OCI-LY1 (cell line): ENCODE results near the gene C9.

Experiments used
- CTCF ChIP-seq: fragments of 200-600 bp; sonication (generic), shearing (Covaris generic); IDR thresholded peaks from 2 replicates; pipeline ENCODE4 v1.5.1; 2017; ENCODE audit warnings: mild to moderate bottlenecking, antibody characterized with exemption, low read length, moderate library complexity, mixed read lengths
- EZH2 ChIP-seq: fragments of 200-600 bp; sonication (generic), shearing (Covaris generic); IDR thresholded peaks from 2 replicates; pipeline ENCODE4 v1.8.0; 2017; ENCODE audit warnings: borderline replicate concordance, mixed run types, mild to moderate bottlenecking, antibody characterized with exemption, low read length, moderate library complexity, mixed read lengths

DNA sequence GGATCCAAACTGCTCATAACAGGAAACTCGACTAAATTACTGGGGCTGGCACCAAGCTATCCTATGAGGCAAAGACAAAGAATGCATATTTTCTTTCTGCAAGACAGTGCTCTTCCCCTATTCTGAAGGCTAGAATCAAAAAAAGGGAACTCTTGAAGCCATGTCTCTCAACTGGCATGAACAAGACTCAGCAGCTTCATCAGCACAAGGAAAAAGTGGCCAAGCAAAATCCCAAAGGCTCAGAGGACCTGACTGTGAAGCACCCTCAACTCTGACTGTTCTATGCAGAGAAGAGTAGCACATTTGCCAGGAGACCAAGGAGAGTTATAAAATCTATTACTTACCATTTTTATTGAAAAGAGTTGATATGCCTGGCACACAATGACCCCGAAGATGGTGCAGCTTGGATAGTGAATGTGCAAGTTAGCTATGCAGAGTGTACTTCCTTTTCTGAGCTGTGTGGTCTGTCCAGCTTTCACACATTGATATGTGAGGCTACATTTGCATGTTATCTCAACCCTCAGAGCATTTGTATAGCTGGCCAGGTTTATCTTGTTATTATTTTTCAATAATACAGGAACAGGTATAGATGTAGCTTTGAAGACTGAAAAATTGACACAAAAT is 94.0 kb downstream of the C9 start:
- TF ChIP-seq EZH2 (no peak), CTCF (no peak)
